Neural cell (in vitro differentiated cells): ENCODE data around the gene RFTN1.

Source experiments
- CTCF ChIP-seq: fragments of 450-650 bp; IDR thresholded peaks from 2 replicates; pipeline ENCODE4 v1.5.1; 2014; ENCODE audit warnings: antibody characterized with exemption, mild to moderate bottlenecking, moderate library complexity; ENCODE audit not compliant: poor library complexity, severe bottlenecking
- EP300 ChIP-seq: fragments of 450-650 bp; conservative IDR thresholded peaks from 2 replicates; pipeline ENCODE4 v1.6.1; 2014; ENCODE audit warnings: antibody characterized with exemption, mild to moderate bottlenecking, moderate library complexity; ENCODE audit not compliant: poor library complexity, severe bottlenecking
- MXI1 ChIP-seq: fragments of 450-650 bp; conservative IDR thresholded peaks from 2 replicates; pipeline ENCODE4 v1.6.1; 2014; ENCODE audit warnings: antibody characterized with exemption, mild to moderate bottlenecking; ENCODE audit not compliant: poor library complexity, severe bottlenecking
- RAD21 ChIP-seq: fragments of 450-650 bp; conservative IDR thresholded peaks from 2 replicates; pipeline ENCODE4 v1.6.1; 2014; ENCODE audit warnings: antibody characterized with exemption, mild to moderate bottlenecking, moderate library complexity
- REST ChIP-seq: IDR thresholded peaks from 2 replicates; pipeline ENCODE4 v1.6.1; 2012; ENCODE audit warnings: borderline replicate concordance
- SMC3 ChIP-seq: fragments of 450-650 bp; conservative IDR thresholded peaks from 2 replicates; pipeline ENCODE4 v1.6.1; 2014; ENCODE audit warnings: antibody characterized with exemption, mild to moderate bottlenecking, moderate library complexity; ENCODE audit not compliant: poor library complexity

- TF ChIP-seq EP300: no peak
- TF ChIP-seq CTCF: no peak
- TF ChIP-seq MXI1: no peak
- peak; percentile 69 for TF ChIP-seq REST
- TF ChIP-seq SMC3: no peak
- TF ChIP-seq RAD21: no peak
Observed at GRCh38 chr3:16297997-16298885, 215.3 kb downstream of the RFTN1 start.
